ENCODE results near the gene CST9L. TPM values are rescaled to one million over a fixed set of nuclear protein-coding genes. Genes with fewer than 3 reads are reported as not detected.

The CST9L gene
- total RNA-seq, 2 experiments from 2014 or later = not detected

GRCh38 chr20:23519556-23519955, 48.7 kb downstream of the CST9L start:
- no peaks in the 10 kb centered on the region for H3K36me3 ChIP-seq (ENCODE audit: insufficient read depth, low read length)
- BruUV-seq (replicated peaks) = no TSS peak
- TF ChIP-seq EZH2phosphoT487 (IDR thresholded peaks at IDR 0.05; ENCODE audit: borderline replicate concordance, low read depth, low read length) (no peak), CTCF (conservative IDR thresholded peaks at IDR 0.05; ENCODE audit: low read length) (no peak)
- H3K4me2 ChIP-seq (ENCODE audit: low read length) = no peak overlapping the region
- DNase-seq (ENCODE audit: low spot score) = no peak
- no peak overlapping the region for H3K4me3 ChIP-seq (ENCODE audit: low read depth, low read length, poor library complexity, severe bottlenecking)
- ChIA-PET POLR2A (no interaction called here), CTCF (ENCODE audit: unreplicated experiment) (no interaction called here)
- H4K20me1 ChIP-seq (ENCODE audit: insufficient read depth, low read length) = no peaks in the 10 kb centered on the region
- H3K9me2 ChIP-seq (ENCODE audit: insufficient read depth, low read length) = no peaks in the 10 kb centered on the region
- intact Hi-C loops (cut with micrococcal nuclease; ENCODE audit: unreplicated experiment) = no loop called here
- no peak overlapping the region for H3K27ac ChIP-seq (ENCODE audit: low read depth, low read length, poor library complexity, severe bottlenecking)
- H3K79me2 ChIP-seq (ENCODE audit: insufficient read depth, low read depth, low read length) = no peaks in the 10 kb centered on the region
- no peaks in the 10 kb centered on the region for H3K9me3 ChIP-seq (ENCODE audit: low read length)
- no peaks in the 10 kb centered on the region for H3K4me1 ChIP-seq (ENCODE audit: insufficient read depth, low read length, poor library complexity, severe bottlenecking)
- H2AFZ ChIP-seq (ENCODE audit: low read length) = no peak overlapping the region

- CTCF ChIA-PET (ENCODE audit: unreplicated experiment) = no interaction called here
- TF ChIP-seq EZH2phosphoT487 (IDR thresholded peaks at IDR 0.05; ENCODE audit: borderline replicate concordance, low read depth, low read length) (no peak), CTCF (conservative IDR thresholded peaks at IDR 0.05; ENCODE audit: low read length) (no peak)
- no peak overlapping the region for H2AFZ ChIP-seq (ENCODE audit: low read length)
- H3K27ac ChIP-seq (ENCODE audit: low read depth, low read length, poor library complexity, severe bottlenecking) = no peak overlapping the region
- POLR2A ChIA-PET = no interaction called here
- H3K9me2 ChIP-seq (ENCODE audit: insufficient read depth, low read length) = no peaks in the 10 kb centered on the region
- no TSS peak for BruUV-seq (replicated peaks)
- no peaks in the 10 kb centered on the region for H3K9me3 ChIP-seq (ENCODE audit: low read length)
- H4K20me1 ChIP-seq (ENCODE audit: insufficient read depth, low read length) = no peaks in the 10 kb centered on the region
- H3K4me3 ChIP-seq (ENCODE audit: low read depth, low read length, poor library complexity, severe bottlenecking) = no peak overlapping the region
- DNase-seq (ENCODE audit: low spot score) = no peak
- no peaks in the 10 kb centered on the region for H3K4me1 ChIP-seq (ENCODE audit: insufficient read depth, low read length, poor library complexity, severe bottlenecking)
- H3K79me2 ChIP-seq (ENCODE audit: insufficient read depth, low read depth, low read length) = no peaks in the 10 kb centered on the region
- H3K36me3 ChIP-seq (ENCODE audit: insufficient read depth, low read length) = no peaks in the 10 kb centered on the region
- no peak overlapping the region for H3K4me2 ChIP-seq (ENCODE audit: low read length)
- intact Hi-C loops (cut with micrococcal nuclease; ENCODE audit: unreplicated experiment) = no loop called here
Observed at GRCh38 chr20:23517719-23518118, 50.6 kb downstream of the CST9L start.

- Histone ChIP-seq H3K4me1 (ENCODE audit: insufficient read depth, low read length, poor library complexity, severe bottlenecking) (no peaks in the 10 kb centered on the region), H2AFZ (ENCODE audit: low read length) (no peak overlapping the region), H3K9me3 (ENCODE audit: low read length) (no peaks in the 10 kb centered on the region), H3K9me2 (ENCODE audit: insufficient read depth, low read length) (no peaks in the 10 kb centered on the region), H3K4me2 (ENCODE audit: low read length) (no peak overlapping the region), H3K4me3 (ENCODE audit: low read depth, low read length, poor library complexity, severe bottlenecking) (no peak overlapping the region), H3K36me3 (ENCODE audit: insufficient read depth, low read length) (no peaks in the 10 kb centered on the region), H3K27ac (ENCODE audit: low read depth, low read length, poor library complexity, severe bottlenecking) (no peak overlapping the region), H3K79me2 (ENCODE audit: insufficient read depth, low read depth, low read length) (no peaks in the 10 kb centered on the region), H4K20me1 (ENCODE audit: insufficient read depth, low read length) (no peaks in the 10 kb centered on the region)
- no TSS peak for BruUV-seq (replicated peaks)
- ChIA-PET POLR2A (no interaction called here), CTCF (ENCODE audit: unreplicated experiment) (no interaction called here)
- intact Hi-C loops (cut with micrococcal nuclease; ENCODE audit: unreplicated experiment) = no loop called here
- TF ChIP-seq CTCF (conservative IDR thresholded peaks at IDR 0.05; ENCODE audit: low read length) = no peak
- TF ChIP-seq EZH2phosphoT487 (IDR thresholded peaks at IDR 0.05; ENCODE audit: borderline replicate concordance, low read depth, low read length) = no peak
- no peak for DNase-seq (ENCODE audit: low spot score)
Observed at GRCh38 chr20:23515250-23515939, 52.9 kb downstream of the CST9L start.

Measured in OCI-LY7 (cell line).